ENCODE results near the gene BICDL2.

Gene BICDL2

GRCh38 chr16:3026003-3026378, 10.8 kb downstream of the BICDL2 start:
- DNase-seq = no peak
- peaks cover 46% of the 10 kb centered on the region for H3K4me1 ChIP-seq (ENCODE audit: control insufficient read depth, insufficient read depth, low read length, poor library complexity, severe bottlenecking)
- H3K36me3 ChIP-seq (ENCODE audit: control insufficient read depth, insufficient read depth, low read length) = peaks cover 20% of the 10 kb centered on the region
- H3K4me3 ChIP-seq (ENCODE audit: insufficient read depth, low read depth, low read length, poor library complexity, severe bottlenecking) = no peak overlapping the region
- no peaks in the 10 kb centered on the region for H3K27me3 ChIP-seq (replicated peaks; ENCODE audit: control insufficient read depth, insufficient read depth, low read length, poor library complexity, severe bottlenecking)
- no peak overlapping the region for H3K27ac ChIP-seq (ENCODE audit: insufficient read depth, low read length, poor library complexity, severe bottlenecking)
- H3K9me3 ChIP-seq (ENCODE audit: control insufficient read depth, low read length) = no peaks in the 10 kb centered on the region

GRCh38 chr16:3025032-3026002, 11.4 kb downstream of the BICDL2 start:
- Histone ChIP-seq H3K27ac (ENCODE audit: insufficient read depth, low read length, poor library complexity, severe bottlenecking) (no peak overlapping the region), H3K27me3 (replicated peaks; ENCODE audit: control insufficient read depth, insufficient read depth, low read length, poor library complexity, severe bottlenecking) (no peaks in the 10 kb centered on the region), H3K4me1 (ENCODE audit: control insufficient read depth, insufficient read depth, low read length, poor library complexity, severe bottlenecking) (peaks cover 53% of the 10 kb centered on the region), H3K36me3 (ENCODE audit: control insufficient read depth, insufficient read depth, low read length) (peaks cover 20% of the 10 kb centered on the region), H3K9me3 (ENCODE audit: control insufficient read depth, low read length) (no peaks in the 10 kb centered on the region), H3K4me3 (ENCODE audit: insufficient read depth, low read depth, low read length, poor library complexity, severe bottlenecking) (no peak overlapping the region)
- no peak for DNase-seq

GRCh38 chr16:3023669-3024478, 12.9 kb downstream of the BICDL2 start, which contains the start of the genes HCFC1R1 and THOC6:
Gene HCFC1R1, minus strand, starts transcription at chr16:3023942. Its CDS starts 1 bp downstream, at chr16:3023941.
Gene THOC6, plus strand, starts transcription at chr16:3024035. Its CDS starts 292 bp downstream, at chr16:3024327.
- no peaks in the 10 kb centered on the region for H3K27me3 ChIP-seq (replicated peaks; ENCODE audit: control insufficient read depth, insufficient read depth, low read length, poor library complexity, severe bottlenecking)
- H3K4me1 ChIP-seq (ENCODE audit: control insufficient read depth, insufficient read depth, low read length, poor library complexity, severe bottlenecking) = peaks cover 55% of the 10 kb centered on the region
- peak within 1 kb of the TSS; percentile 88 for H3K27ac ChIP-seq (ENCODE audit: insufficient read depth, low read length, poor library complexity, severe bottlenecking)
- no peaks in the 10 kb centered on the region for H3K9me3 ChIP-seq (ENCODE audit: control insufficient read depth, low read length)
- H3K36me3 ChIP-seq (ENCODE audit: control insufficient read depth, insufficient read depth, low read length) = peaks cover 20% of the 10 kb centered on the region
- peak; percentile 83 to 92 (median 91) for DNase-seq
- peak within 1 kb of the TSS; percentile 58 for H3K4me3 ChIP-seq (ENCODE audit: insufficient read depth, low read depth, low read length, poor library complexity, severe bottlenecking)

- Histone ChIP-seq H3K4me3 (ENCODE audit: insufficient read depth, low read depth, low read length, poor library complexity, severe bottlenecking) (peak overlapping the region; percentile 58), H3K9me3 (ENCODE audit: control insufficient read depth, low read length) (no peaks in the 10 kb centered on the region), H3K27me3 (replicated peaks; ENCODE audit: control insufficient read depth, insufficient read depth, low read length, poor library complexity, severe bottlenecking) (no peaks in the 10 kb centered on the region), H3K36me3 (ENCODE audit: control insufficient read depth, insufficient read depth, low read length) (peaks cover 20% of the 10 kb centered on the region), H3K27ac (ENCODE audit: insufficient read depth, low read length, poor library complexity, severe bottlenecking) (peak overlapping the region; percentile 88), H3K4me1 (ENCODE audit: control insufficient read depth, insufficient read depth, low read length, poor library complexity, severe bottlenecking) (peaks cover 53% of the 10 kb centered on the region)
- no peak for DNase-seq
Observed at GRCh38 chr16:3023415-3023668, 13.4 kb downstream of the BICDL2 start.

DNA sequence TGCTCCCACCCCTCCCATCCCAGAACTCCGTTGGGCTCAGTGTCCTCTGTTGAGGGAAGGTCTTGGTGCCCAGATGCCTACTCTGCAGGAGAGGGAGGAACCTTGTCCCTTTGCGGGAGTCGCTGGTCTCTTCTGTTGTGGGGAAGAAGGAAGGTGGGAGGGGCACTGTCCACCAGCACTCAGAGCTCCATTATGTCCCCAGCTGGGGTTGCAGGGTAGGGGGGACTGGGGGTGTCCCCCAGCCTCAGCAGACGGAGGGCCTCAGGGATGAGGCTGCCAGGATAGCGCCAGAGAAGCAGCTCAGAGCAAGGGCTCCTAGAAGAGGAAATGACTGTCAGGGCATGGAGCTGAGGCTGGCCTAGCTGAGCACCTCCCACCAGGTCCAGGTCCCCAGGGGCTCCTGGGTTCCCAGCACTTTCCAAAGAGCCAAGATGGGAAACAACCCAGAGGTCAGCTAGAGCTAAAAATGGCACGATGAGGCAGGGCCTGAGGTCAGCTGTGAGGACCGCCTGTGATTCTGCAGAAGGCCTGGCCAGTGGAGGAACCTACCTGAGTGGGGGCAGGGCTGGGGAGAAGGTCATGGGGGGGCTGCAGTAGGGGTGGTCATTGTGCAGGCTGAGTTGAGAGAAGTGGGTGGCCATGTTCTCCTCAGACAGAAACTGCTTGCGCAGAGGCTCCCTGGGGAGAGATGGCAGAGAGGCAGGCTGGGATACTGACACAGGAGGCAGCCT, 13.9 kb downstream of the BICDL2 start:
- Histone ChIP-seq H3K4me3 (ENCODE audit: insufficient read depth, low read depth, low read length, poor library complexity, severe bottlenecking) (peak overlapping the region; percentile 58), H3K27me3 (replicated peaks; ENCODE audit: control insufficient read depth, insufficient read depth, low read length, poor library complexity, severe bottlenecking) (peaks cover 1% of the 10 kb centered on the region), H3K27ac (ENCODE audit: insufficient read depth, low read length, poor library complexity, severe bottlenecking) (peak overlapping the region; percentile 88), H3K4me1 (ENCODE audit: control insufficient read depth, insufficient read depth, low read length, poor library complexity, severe bottlenecking) (peaks cover 55% of the 10 kb centered on the region), H3K9me3 (ENCODE audit: control insufficient read depth, low read length) (no peaks in the 10 kb centered on the region), H3K36me3 (ENCODE audit: control insufficient read depth, insufficient read depth, low read length) (peaks cover 20% of the 10 kb centered on the region)
- no peak for DNase-seq

GRCh38 chr16:3022208-3022683, 14.5 kb downstream of the BICDL2 start:
- H3K9me3 ChIP-seq (ENCODE audit: control insufficient read depth, low read length) = no peaks in the 10 kb centered on the region
- peak; percentile 67 to 74 (median 69) for DNase-seq
- H3K36me3 ChIP-seq (ENCODE audit: control insufficient read depth, insufficient read depth, low read length) = peaks cover 19% of the 10 kb centered on the region
- no peak overlapping the region for H3K4me3 ChIP-seq (ENCODE audit: insufficient read depth, low read depth, low read length, poor library complexity, severe bottlenecking)
- H3K4me1 ChIP-seq (ENCODE audit: control insufficient read depth, insufficient read depth, low read length, poor library complexity, severe bottlenecking) = peaks cover 53% of the 10 kb centered on the region
- H3K27ac ChIP-seq (ENCODE audit: insufficient read depth, low read length, poor library complexity, severe bottlenecking) = peak overlapping the region; percentile 88
- H3K27me3 ChIP-seq (replicated peaks; ENCODE audit: control insufficient read depth, insufficient read depth, low read length, poor library complexity, severe bottlenecking) = peaks cover 4% of the 10 kb centered on the region

DNA sequence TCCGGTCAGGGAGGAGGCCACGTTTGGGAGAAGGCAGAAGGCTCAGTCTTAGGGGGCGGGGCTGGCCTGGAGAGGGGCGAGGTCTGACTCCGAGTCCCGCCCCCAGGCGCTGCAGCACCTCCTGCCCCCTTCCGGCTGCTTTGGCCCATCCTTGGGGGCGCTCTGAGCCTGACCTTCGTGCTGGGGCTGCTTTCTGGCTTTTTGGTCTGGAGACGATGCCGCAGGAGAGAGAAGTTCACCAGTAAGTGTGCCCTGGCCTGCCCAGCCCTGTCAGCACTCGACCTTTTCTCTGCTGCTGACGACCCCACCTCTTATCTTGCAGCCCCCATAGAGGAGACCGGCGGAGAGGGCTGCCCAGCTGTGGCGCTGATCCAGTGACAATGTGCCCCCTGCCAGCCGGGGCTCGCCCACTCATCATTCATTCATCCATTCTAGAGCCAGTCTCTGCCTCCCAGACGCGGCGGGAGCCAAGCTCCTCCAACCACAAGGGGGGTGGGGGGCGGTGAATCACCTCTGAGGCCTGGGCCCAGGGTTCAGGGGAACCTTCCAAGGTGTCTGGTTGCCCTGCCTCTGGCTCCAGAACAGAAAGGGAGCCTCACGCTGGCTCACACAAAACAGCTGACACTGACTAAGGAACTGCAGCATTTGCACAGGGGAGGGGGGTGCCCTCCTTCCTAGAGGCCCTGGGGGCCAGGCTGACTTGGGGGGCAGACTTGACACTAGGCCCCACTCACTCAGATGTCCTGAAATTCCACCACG, 15.1 kb downstream of the BICDL2 start:
- Histone ChIP-seq H3K27me3 (replicated peaks; ENCODE audit: control insufficient read depth, insufficient read depth, low read length, poor library complexity, severe bottlenecking) (peaks cover 4% of the 10 kb centered on the region), H3K36me3 (ENCODE audit: control insufficient read depth, insufficient read depth, low read length) (peaks cover 12% of the 10 kb centered on the region), H3K9me3 (ENCODE audit: control insufficient read depth, low read length) (no peaks in the 10 kb centered on the region), H3K27ac (ENCODE audit: insufficient read depth, low read length, poor library complexity, severe bottlenecking) (peak overlapping the region; percentile 88), H3K4me1 (ENCODE audit: control insufficient read depth, insufficient read depth, low read length, poor library complexity, severe bottlenecking) (peaks cover 53% of the 10 kb centered on the region), H3K4me3 (ENCODE audit: insufficient read depth, low read depth, low read length, poor library complexity, severe bottlenecking) (peak overlapping the region; percentile 57)
- peak; percentile 64 to 86 (median 82) for DNase-seq

DNA sequence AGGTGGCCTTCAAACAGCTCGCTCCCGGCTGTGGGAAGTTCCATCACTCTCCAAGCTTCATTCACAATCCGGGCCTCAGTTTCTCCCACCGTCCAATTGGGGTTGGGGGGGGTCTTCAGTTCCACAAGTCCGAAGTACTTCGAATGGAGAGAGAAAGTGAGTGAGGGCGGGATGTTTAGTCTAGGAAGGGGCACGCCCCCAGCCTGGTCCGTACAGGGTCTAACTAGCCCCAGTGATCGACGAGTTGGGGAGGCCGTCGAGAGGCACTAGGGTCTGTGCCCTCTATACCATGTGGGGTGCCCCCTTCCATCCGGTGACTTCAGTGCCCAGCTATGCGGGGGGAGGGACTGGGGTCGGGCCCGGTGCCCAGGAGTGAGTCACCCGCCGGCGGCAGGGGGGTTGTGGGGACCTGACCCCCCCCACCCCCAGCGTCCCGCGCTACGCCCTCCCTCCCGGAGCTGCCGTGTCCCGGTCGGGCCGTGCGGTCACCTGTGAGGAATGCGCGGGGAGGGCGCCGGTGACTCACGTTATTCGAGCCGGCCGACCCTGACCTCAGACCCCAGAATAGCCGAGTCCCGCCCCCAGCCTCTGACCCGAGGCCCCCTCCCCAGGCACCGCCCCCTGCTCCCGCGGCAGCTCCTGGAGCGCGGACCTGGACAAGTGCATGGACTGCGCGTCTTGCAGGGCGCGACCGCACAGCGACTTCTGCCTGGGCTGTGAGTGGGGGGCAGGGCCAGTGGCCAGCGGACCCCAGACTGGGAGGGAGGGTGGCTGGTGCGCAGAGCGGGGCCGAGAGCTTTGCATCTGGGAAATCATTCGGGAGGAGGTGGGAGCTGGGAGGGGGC, 15.9 kb downstream of the BICDL2 start:
- peak; percentile 67 to 79 (median 76) for DNase-seq
- Histone ChIP-seq H3K9me3 (ENCODE audit: control insufficient read depth, low read length) (no peaks in the 10 kb centered on the region), H3K36me3 (ENCODE audit: control insufficient read depth, insufficient read depth, low read length) (peaks cover 4% of the 10 kb centered on the region), H3K4me1 (ENCODE audit: control insufficient read depth, insufficient read depth, low read length, poor library complexity, severe bottlenecking) (peaks cover 53% of the 10 kb centered on the region), H3K27me3 (replicated peaks; ENCODE audit: control insufficient read depth, insufficient read depth, low read length, poor library complexity, severe bottlenecking) (peaks cover 4% of the 10 kb centered on the region), H3K27ac (ENCODE audit: insufficient read depth, low read length, poor library complexity, severe bottlenecking) (peak overlapping the region; percentile 88), H3K4me3 (ENCODE audit: insufficient read depth, low read depth, low read length, poor library complexity, severe bottlenecking) (peak overlapping the region; percentile 57)

Data from effector memory CD4-positive, alpha-beta T cell (primary cell).